Keratinocyte (primary cell): Measurements from ENCODE around the gene LENG1. TPM values are rescaled to one million over a fixed set of nuclear protein-coding genes. Genes with fewer than 3 reads are reported as not detected.

Source experiments
- DNase-seq: peaks from one replicate; pipeline ENCODE4 v3.0.0-alpha.2; 2011; ENCODE audit warnings: low read depth, missing footprints, low spot score
- FAIRE-seq: peaks from 2 replicates; lab custom pipeline; 2011; peaks lifted over from hg19 to GRCh38; lab: Jason Lieb, UNC
- H2AFZ ChIP-seq: 2 replicates; pipeline ENCODE4 v1.6.0; 2012; ENCODE audit warnings: low read length, control low read depth, inconsistent platforms; ENCODE audit not compliant: control insufficient read depth
- H3K27ac ChIP-seq: 2 replicates; pipeline ENCODE4 v1.5.1; 2011; ENCODE audit warnings: low read length; ENCODE audit not compliant: control insufficient read depth, insufficient read depth
- H3K27me3 ChIP-seq: 3 replicates; pipeline ENCODE4 v1.6.0; 2011; ENCODE audit warnings: low read length; ENCODE audit not compliant: control insufficient read depth, insufficient read depth; ENCODE audit errors: extremely low read depth
- H3K36me3 ChIP-seq, 2 experiments: 2 replicates in 1 of 2; 3 replicates in 1 of 2; pipeline ENCODE4 v1.5.1; 2011; ENCODE audit warnings: low read length in 2 of 2, mild to moderate bottlenecking in 1 of 2; ENCODE audit not compliant: control insufficient read depth in 2 of 2, insufficient read depth in 2 of 2; ENCODE audit errors: extremely low read depth in 1 of 2
- H3K4me1 ChIP-seq: 3 replicates; pipeline ENCODE4 v1.5.1; 2011; ENCODE audit warnings: low read length; ENCODE audit not compliant: control insufficient read depth, insufficient read depth; ENCODE audit errors: extremely low read depth
- H3K4me2 ChIP-seq: 3 replicates; pipeline ENCODE4 v1.6.0; 2011; ENCODE audit warnings: low read depth, low read length; ENCODE audit not compliant: control insufficient read depth, insufficient read depth; ENCODE audit errors: extremely low read depth
- H3K4me3 ChIP-seq, 3 experiments: fragments of 200-600 bp in 1 of 3; sonication (generic) in 1 of 3; 2 replicates in 2 of 3; 3 replicates in 1 of 3; pipeline ENCODE4 v1.5.1; 2011 to 2016; ENCODE audit warnings: low read length in 3 of 3, mild to moderate bottlenecking in 3 of 3, control low read depth in 2 of 3, inconsistent platforms in 1 of 3, low read depth in 1 of 3, mixed read lengths in 1 of 3, mixed run types in 1 of 3, moderate library complexity in 1 of 3; ENCODE audit not compliant: control insufficient read depth in 2 of 3, insufficient read depth in 2 of 3; ENCODE audit errors: extremely low read depth in 1 of 3
- H3K79me2 ChIP-seq: 2 replicates; pipeline ENCODE4 v1.6.0; 2012; ENCODE audit warnings: low read length; ENCODE audit not compliant: control insufficient read depth, insufficient read depth
- H3K9ac ChIP-seq: 3 replicates; pipeline ENCODE4 v1.6.0; 2011; ENCODE audit warnings: low read length; ENCODE audit not compliant: control insufficient read depth, insufficient read depth; ENCODE audit errors: extremely low read depth
- H3K9me1 ChIP-seq: 3 replicates; pipeline ENCODE4 v1.6.0; 2011; ENCODE audit warnings: low read length; ENCODE audit not compliant: control insufficient read depth, insufficient read depth; ENCODE audit errors: extremely low read depth
- H3K9me3 ChIP-seq: 2 replicates; pipeline ENCODE4 v1.5.1; 2012; ENCODE audit warnings: low read depth, low read length; ENCODE audit not compliant: control insufficient read depth
- H4K20me1 ChIP-seq: 3 replicates; pipeline ENCODE4 v1.6.0; 2011; ENCODE audit warnings: low read length; ENCODE audit not compliant: control insufficient read depth, insufficient read depth; ENCODE audit errors: extremely low read depth
- CTCF ChIP-seq, 3 experiments: IDR thresholded peaks in 1 of 3; conservative IDR thresholded peaks in 1 of 3; optimal IDR thresholded peaks in 1 of 3; 2 replicates in 2 of 3; 3 replicates in 1 of 3; pipeline versions ENCODE3 to v1.5.1; 2011; ENCODE audit warnings: low read length in 3 of 3, mild to moderate bottlenecking in 3 of 3, moderate library complexity in 2 of 3, control low read depth in 1 of 3, inconsistent platforms in 1 of 3; ENCODE audit not compliant: insufficient read depth in 2 of 3; ENCODE audit errors: extremely low read depth in 1 of 3
- EZH2 ChIP-seq: IDR thresholded peaks from one replicate; pipeline ENCODE4 v1.6.1; 2012; ENCODE audit warnings: inconsistent platforms, mild to moderate bottlenecking, low read length, moderate library complexity
- dilution Hi-C: fragments of 300-500 bp; cut with MboI; formaldehyde crosslinking; loops from one replicate; pipeline ENCODE4 v1.7.0; 2020; ENCODE audit warnings: low sequenced_read_pairs; ENCODE audit not compliant: extremely low pct_ligation_motif_present
- polyA plus RNA-seq, 5 experiments: library from polyadenylated mRNA; depleted of rRNA in 3 of 5; stranded (reverse) in 3 of 5; stranded (forward) in 1 of 5; unstranded in 1 of 5; fragments of >200 nt; gene quantifications; 1 replicate in 1 of 5; 2 replicates in 3 of 5; 3 replicates in 1 of 5; pipeline versions ENCODE4 v1.2.1 to v1.2.3, GENCODE V29; 2011 to 2012; ENCODE audit warnings: missing spikeins in 2 of 5, low read depth in 1 of 5, low replicate concordance in 1 of 5

The LENG1 gene
- polyA plus RNA-seq, 1 donor (not counting 4 experiments of a cell fraction or from before 2014, with no cell fraction given), result 3.4 TPM

GRCh38 chr19:54169149-54169740 lies 9.7 kb upstream of the LENG1 start:
- H3K36me3 ChIP-seq, result no peaks in the 10 kb centered on the region
- no peak overlapping the region for H2AFZ ChIP-seq
- H3K79me2 ChIP-seq, result no peaks in the 10 kb centered on the region
- no peaks in the 10 kb centered on the region for H3K27me3 ChIP-seq
- H4K20me1 ChIP-seq, result no peaks in the 10 kb centered on the region
- no peak overlapping the region for H3K4me3 ChIP-seq
- H3K27ac ChIP-seq, result no peak overlapping the region
- FAIRE-seq (no peak), DNase-seq (no peak)
- peaks cover 4% of the 10 kb centered on the region for H3K4me1 ChIP-seq
- H3K9ac ChIP-seq, result no peak overlapping the region
- no peaks in the 10 kb centered on the region for H3K9me3 ChIP-seq
- dilution Hi-C loops, result no loop called here
- TF ChIP-seq CTCF (optimal IDR thresholded peaks at IDR 0.05 in 1 of 3, IDR thresholded peaks at IDR 0.05 in 1 of 3, conservative IDR thresholded peaks at IDR 0.05 in 1 of 3; ENCODE audit: extremely low read depth in 1 of 3, insufficient read depth in 2 of 3, low read length in 3 of 3) (no peak), EZH2 (no peak)
- H3K4me2 ChIP-seq, result no peak overlapping the region
- no peaks in the 10 kb centered on the region for H3K9me1 ChIP-seq

GRCh38 chr19:54168174-54168917 lies 8.8 kb upstream of the LENG1 start:
- no peaks in the 10 kb centered on the region for H3K9me3 ChIP-seq
- no peaks in the 10 kb centered on the region for H3K79me2 ChIP-seq
- H2AFZ ChIP-seq, result peak overlapping the region; percentile 46
- H3K4me3 ChIP-seq, result no peak overlapping the region
- TF ChIP-seq EZH2, result no peak
- TF ChIP-seq CTCF (optimal IDR thresholded peaks at IDR 0.05 in 1 of 3, IDR thresholded peaks at IDR 0.05 in 1 of 3, conservative IDR thresholded peaks at IDR 0.05 in 1 of 3; ENCODE audit: extremely low read depth in 1 of 3, insufficient read depth in 2 of 3, low read length in 3 of 3), result peak; percentile 82 to 97 (median 93)
- no peak overlapping the region for H3K9ac ChIP-seq
- H3K36me3 ChIP-seq, result no peaks in the 10 kb centered on the region
- H3K27me3 ChIP-seq, result no peaks in the 10 kb centered on the region
- dilution Hi-C loops, result no loop called here
- DNase-seq (no peak), FAIRE-seq (peak; percentile 41)
- no peaks in the 10 kb centered on the region for H3K9me1 ChIP-seq
- no peak overlapping the region for H3K27ac ChIP-seq
- H3K4me1 ChIP-seq, result peaks cover 1% of the 10 kb centered on the region
- H4K20me1 ChIP-seq, result no peaks in the 10 kb centered on the region
- no peak overlapping the region for H3K4me2 ChIP-seq
